Right lung (tissue), 5 donors: ENCODE measurements around the gene PMEPA1. TPM values are rescaled to one million over a fixed set of nuclear protein-coding genes. Genes with fewer than 3 reads are reported as not detected.
A peak's percentile ranks its signal among the peaks of the same experiment; 100 is the strongest.

Experiments
- DNase-seq, 2 donors: peaks; one replicate each; pipeline ENCODE4 v3.0.0-alpha.2; 2013
- polyA plus RNA-seq, 5 donors: library from polyadenylated mRNA; unstranded; fragments of 120-200 nt; gene quantifications; one replicate each; pipeline versions ENCODE4 v1.2.1 to v1.2.3, GENCODE V29; 2013; ENCODE audit warnings: inconsistent platforms in 1 of 5, low replicate concordance in 1 of 5; ENCODE audit not compliant: insufficient read length in 5 of 5, insufficient read depth in 1 of 5

The PMEPA1 gene
- polyA plus RNA-seq, 5 donors: 16.5 to 44.6 (median 25.5) TPM

DNA sequence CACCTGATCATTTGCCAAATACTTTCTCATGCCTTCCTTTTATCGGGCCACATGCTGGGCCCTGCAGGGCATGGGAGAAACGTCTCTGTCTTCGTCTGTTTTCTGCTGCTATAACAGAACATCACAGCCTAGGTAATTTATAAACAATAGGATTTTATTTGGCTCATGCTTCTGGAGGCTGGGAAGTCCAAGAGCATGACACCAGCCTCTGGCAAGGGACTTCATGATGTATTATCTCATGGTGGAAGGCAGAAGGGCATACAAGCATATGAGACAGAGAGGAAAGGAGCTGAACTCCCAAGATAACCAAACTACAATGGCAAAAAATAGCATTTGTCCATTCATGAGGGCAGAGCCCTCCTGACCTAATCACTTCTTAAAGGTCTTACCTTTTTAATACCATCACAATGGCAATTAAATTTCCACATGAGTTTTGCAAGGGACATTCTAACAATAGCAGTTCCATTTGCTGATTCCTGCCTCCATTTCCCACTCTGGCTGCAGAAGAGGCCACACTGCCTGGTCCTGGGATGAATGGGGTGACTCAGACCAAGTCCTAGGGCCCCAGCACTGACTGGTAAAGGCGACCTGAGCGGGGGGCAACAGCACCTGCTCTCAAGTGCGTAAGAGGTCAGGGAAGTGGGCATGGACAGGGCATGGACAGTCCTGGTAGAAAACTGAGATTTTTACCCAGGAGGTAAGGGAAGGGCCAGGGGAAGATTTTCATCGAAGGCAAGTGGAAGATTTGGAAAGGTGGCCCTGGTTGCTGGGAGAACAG, 84.4 kb downstream of the PMEPA1 start:
- DNase-seq: no peak

- no peak for DNase-seq
Observed at GRCh38 chr20:57624124-57624523, 85.7 kb downstream of the PMEPA1 start.

- peak in 1 of 2 donors; percentile 11 for DNase-seq
Observed at GRCh38 chr20:57622579-57623381, 87.0 kb downstream of the PMEPA1 start.

- DNase-seq: no peak
Observed at GRCh38 chr20:57622201-57622570, 87.6 kb downstream of the PMEPA1 start.

- no peak for DNase-seq
Observed at GRCh38 chr20:57621421-57622200, 88.2 kb downstream of the PMEPA1 start.

GRCh38 chr20:57620999-57621398, 88.8 kb downstream of the PMEPA1 start:
- DNase-seq: no peak

DNA sequence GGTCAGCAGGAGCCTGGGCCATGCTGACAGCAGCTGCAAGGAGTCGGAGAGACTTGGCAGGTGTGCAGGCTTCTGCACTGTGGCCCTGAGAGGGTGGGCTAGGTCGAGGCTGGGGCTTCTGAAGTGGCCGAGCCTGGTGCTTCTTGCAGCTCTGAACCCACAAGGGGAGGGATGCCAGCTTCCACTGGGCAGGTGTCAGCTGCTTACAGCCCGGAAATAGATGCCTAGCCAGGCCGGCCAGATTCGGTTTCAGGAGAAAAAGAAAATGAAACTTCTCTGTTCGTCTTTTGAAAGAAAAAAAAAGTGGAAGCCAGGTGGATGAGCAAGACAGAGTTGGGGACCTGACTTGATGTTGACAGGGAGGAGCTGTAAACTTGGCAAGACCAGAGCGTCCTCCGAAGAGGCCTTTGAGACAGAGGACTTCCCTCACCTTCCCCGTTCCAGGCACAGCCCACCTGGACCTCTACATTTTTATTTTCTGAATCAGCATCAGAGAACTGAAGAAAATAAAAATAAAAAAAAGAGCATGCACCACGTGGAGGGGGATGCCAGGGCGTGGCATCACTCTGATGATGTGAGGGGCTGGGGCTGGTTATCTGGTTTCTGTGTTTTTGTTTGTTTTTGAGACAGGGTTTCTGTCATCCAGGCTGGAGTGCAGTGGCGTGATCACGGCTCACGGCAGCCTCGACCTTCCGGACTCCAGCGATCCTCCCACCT, 89.4 kb downstream of the PMEPA1 start, which contains the start of gene ZBP1:
Gene ZBP1 (minus strand): TSS at position 153 of the 717 bp plus-strand sequence. CDS start 131 bp downstream, at position 22.
- no peak for DNase-seq

DNA sequence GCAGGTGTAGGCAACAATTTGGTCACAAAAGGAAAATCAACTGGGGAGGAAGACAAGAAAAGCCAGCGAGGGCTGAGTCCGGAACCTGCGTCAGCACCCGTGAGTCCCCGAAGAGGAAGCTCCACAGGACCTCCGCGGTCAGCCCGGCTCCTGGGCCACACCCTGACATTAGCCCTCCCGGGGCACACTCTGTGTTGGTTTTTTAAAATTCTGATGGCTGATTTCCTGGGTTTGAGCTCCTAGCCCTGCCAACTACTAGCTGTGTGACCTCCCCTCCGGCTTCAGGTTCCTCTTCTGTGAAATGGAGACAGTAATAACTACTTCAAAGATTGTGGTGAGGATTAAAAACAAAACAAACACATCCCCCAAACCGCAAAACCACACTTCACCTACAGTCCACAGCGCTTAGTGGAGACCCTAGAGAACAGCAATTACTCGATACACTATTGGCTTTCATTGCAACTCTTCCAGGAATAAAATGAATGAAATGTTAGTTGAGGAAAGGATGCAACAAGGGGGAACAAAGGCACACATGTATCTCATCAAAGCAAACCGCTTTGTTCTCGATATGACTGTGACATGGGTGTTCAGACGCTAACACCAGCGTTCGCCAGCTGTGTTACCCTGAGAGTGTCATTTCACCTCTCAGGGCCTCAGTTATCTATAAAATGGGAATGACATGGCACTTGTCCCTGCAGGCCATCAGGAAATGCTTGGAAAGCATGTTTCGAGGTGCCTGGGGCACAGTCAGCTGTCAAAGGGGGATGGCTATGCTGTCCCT, 90.6 kb downstream of the PMEPA1 start:
- DNase-seq: no peak

GRCh38 chr20:57618764-57619050, 91.1 kb downstream of the PMEPA1 start:
- no peak for DNase-seq

- no peak for DNase-seq
Observed at GRCh38 chr20:57618091-57618763, 91.6 kb downstream of the PMEPA1 start.

GRCh38 chr20:57617079-57617795, 92.6 kb downstream of the PMEPA1 start:
- no peak for DNase-seq

DNA sequence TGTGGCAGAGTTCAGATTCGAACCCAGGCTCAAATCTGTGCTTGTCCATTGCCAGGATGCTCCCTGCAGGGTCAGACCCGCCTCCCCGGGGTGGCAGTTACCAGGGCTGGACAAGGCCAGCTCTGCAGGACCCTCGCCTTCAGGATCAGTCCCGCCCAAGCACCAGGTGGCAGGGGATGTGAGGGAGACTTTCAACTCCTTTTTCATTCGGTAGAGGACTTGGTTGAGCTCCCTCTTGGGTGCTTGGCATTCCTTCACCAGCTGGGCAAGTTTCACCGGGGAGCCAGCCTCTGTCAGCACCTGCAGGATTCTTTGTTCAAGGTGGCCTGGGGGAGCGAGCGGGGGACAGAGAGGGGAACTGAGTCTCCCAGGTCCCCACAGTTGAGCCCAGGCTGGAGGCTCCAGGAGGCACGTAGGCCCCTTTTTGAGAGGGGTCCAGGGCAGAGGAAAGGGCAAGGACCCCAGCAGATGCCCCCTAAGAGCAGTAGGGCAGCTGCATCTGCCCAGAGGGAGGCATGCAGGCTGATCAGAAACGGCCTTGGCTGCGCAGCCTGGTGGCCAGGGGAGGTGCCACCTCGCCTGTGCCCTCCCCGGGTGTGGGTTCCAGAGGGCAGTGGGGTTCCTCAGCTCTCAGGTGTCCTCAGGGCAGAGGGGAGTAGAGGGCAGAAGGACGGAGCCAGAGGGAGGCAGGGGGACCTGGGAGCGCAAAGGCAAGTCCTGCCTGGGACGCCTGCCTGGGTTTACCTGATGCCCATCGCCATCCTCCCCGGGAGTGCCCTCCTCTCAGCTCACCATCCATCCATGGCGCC, 93.5 kb downstream of the PMEPA1 start:
- no peak for DNase-seq

DNA sequence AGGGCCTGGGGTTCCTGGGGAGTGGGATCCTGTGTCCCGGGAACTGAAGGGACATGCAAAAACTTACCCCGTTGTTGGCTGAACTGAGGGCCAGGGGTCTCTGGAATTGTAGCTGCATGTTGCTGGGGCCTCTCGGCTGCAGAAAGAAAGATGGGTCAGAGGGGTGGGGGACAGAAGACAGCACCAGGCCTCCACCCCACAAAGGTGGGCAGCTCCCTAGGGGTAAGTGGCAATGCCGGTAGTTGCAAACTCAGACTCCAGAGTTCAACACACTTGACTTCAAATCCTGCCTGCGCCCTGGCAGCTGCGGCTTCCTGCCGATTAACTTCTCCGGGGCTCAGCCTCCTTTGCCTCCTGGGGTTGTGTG, 94.4 kb downstream of the PMEPA1 start:
- DNase-seq: no peak

DNA sequence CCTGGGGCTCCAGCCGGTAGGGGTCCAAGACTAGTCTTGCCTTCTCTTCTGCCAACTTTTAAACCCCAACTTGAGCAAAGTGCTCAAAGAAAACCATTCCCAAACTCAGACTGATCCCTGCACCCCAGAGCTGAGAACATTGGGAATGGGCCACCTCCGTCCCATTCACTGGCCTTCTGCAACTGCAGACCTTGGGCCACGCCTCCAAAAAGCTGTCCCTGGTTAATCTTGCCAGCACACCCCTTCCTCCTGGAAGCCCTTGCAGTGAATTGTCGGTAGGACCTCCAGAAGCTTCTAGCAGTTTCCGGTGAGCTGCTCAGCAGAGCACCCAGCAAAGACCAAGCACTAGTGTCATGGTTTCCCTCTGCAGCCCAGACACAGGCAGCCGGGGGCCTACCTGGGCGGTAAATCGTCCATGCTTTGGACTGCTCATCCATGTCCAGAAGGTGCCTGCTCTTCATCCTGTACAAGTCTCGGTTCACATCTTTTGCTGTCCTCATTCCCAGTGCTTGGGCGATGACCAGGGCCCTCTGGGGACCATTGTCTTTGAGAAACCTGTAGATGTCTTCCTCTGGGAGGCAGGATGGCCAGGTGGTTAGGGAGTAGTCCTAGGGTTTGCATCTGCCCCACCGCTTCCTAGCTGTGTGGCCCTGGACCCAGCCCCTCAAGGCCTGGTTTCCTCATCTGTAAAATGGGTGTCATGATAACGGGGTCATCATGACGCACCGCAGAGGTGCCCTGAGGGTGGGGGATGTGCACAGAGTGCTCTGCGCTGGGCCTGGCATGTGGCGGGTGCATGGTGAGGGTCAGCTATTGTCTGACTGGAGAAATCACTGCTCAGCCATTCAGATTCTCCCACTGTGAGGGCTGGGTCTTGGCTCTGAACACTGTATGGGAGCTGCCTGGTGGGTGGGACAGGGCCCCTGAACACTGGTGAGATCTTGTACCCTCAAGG, 95.0 kb downstream of the PMEPA1 start:
- no peak for DNase-seq

DNA sequence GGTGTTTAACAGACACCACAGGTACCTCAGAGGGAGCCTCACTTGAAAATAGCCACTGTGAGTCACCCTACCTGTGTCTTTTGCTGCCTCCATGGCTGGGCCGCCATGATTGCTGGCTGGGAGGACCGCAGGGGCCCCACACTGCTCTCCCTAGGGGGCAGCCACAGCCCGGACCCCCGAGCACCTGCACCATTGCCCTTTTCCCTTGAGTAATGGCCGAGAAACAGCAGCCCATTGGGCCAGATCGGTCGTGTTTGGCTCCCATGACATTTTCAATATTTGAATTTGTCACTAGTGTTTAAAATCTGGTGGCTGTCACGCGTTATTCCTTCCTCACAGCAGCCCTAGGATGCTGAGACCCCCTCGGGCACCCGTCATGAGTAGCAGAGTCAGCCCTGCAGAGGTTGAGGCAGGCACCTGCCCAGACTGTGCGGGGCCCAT, 96.3 kb downstream of the PMEPA1 start:
- DNase-seq: no peak

GRCh38 chr20:57612916-57613315, 96.9 kb downstream of the PMEPA1 start:
- no peak for DNase-seq

DNA sequence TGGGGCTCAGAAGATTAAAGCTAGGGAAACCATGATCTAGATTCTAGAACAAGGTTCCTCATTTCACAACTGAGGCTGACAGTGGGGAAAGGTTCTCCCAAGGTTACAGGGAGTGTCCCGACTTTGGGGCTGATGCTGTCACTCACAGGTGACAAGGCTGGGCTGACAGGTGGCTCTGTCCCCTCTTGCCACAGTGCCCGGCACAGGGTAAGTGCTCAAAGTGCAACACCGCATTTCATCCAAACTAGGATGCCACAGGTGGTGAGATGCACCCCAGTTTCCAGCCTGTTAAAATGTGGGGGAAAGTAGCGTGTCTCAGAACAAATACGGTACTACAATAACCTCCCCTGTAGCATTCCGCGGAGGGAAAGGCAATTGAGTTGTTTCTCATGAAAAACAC, 97.4 kb downstream of the PMEPA1 start:
- no peak for DNase-seq
